Measurements from ENCODE around the gene SETBP1. TPM values are rescaled to one million over a fixed set of nuclear protein-coding genes. Genes with fewer than 3 reads are reported as not detected.

The SETBP1 gene
- total RNA-seq, 1 donor = 22.8 TPM

DNA sequence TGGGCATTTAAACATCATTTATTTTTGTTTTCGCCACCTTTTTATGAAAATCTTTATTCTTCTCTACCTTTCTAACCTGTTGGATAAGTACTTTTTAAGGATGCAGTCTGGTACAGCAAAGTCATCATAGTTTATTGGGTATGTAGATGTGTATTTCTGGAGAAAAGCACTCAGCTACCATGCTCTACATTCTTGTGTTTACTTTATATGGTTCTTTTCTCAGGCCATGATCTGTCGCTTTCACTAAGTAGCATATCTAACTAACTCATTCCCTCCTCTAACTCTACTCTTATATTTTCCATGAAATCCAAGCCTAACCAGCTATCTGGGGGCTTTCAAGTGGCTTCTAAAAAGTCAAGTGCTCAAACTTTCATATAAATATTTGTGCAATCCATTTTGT is 25.3 kb upstream of the SETBP1 start:
- H3K36me3 ChIP-seq (ENCODE audit: insufficient read depth, low read length) = no peaks in the 10 kb centered on the region
- no peak overlapping the region for H3K4me3 ChIP-seq (ENCODE audit: insufficient read depth, low read length)
- H3K27me3 ChIP-seq (ENCODE audit: insufficient read depth, low read length) = no peaks in the 10 kb centered on the region
- TF ChIP-seq, protein P1, sequence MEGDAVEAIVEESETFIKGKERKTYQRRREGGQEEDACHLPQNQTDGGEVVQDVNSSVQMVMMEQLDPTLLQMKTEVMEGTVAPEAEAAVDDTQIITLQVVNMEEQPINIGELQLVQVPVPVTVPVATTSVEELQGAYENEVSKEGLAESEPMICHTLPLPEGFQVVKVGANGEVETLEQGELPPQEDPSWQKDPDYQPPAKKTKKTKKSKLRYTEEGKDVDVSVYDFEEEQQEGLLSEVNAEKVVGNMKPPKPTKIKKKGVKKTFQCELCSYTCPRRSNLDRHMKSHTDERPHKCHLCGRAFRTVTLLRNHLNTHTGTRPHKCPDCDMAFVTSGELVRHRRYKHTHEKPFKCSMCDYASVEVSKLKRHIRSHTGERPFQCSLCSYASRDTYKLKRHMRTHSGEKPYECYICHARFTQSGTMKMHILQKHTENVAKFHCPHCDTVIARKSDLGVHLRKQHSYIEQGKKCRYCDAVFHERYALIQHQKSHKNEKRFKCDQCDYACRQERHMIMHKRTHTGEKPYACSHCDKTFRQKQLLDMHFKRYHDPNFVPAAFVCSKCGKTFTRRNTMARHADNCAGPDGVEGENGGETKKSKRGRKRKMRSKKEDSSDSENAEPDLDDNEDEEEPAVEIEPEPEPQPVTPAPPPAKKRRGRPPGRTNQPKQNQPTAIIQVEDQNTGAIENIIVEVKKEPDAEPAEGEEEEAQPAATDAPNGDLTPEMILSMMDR (IDR thresholded peaks at IDR 0.05; ENCODE audit: extremely low read depth, low read depth, low read length) = no peak
- no peak overlapping the region for H2AFZ ChIP-seq (ENCODE audit: low read length)
- H3K27ac ChIP-seq (ENCODE audit: low read depth, low read length) = no peak overlapping the region
- no peaks in the 10 kb centered on the region for H3K79me2 ChIP-seq (ENCODE audit: insufficient read depth, low read length)
- H3K9me3 ChIP-seq (ENCODE audit: low read depth, low read length) = no peaks in the 10 kb centered on the region
- peak; percentile 41 for DNase-seq (ENCODE audit: insufficient read length, low spot score, missing footprints)
- H4K20me1 ChIP-seq (ENCODE audit: insufficient read depth, low read length) = no peaks in the 10 kb centered on the region
- H3K4me2 ChIP-seq (ENCODE audit: insufficient read depth, low read length) = no peak overlapping the region
- peaks cover 25% of the 10 kb centered on the region for H3K4me1 ChIP-seq (ENCODE audit: insufficient read depth, low read length)

DNA sequence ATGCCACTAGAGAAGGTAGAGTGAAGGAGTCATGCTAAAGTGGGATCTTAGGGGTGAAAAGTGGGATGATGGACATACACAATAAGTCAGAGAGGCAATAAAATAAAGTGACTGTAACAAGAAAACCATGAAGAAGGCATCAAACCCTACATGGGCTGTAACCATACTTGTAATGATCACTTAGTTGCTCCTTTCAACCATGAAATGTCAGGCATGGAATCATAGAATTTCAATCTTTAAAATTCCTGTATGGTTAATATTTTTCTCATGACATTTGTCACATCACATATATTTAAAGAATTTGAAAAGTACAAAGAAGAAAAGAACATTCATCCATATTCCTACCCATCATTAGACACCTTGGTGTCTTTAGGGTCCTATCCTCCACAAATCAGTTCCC is 20.9 kb upstream of the SETBP1 start:
- Histone ChIP-seq H4K20me1 (ENCODE audit: insufficient read depth, low read length) (no peaks in the 10 kb centered on the region), H3K27ac (ENCODE audit: low read depth, low read length) (no peak overlapping the region), H3K4me3 (ENCODE audit: insufficient read depth, low read length) (no peak overlapping the region), H3K36me3 (ENCODE audit: insufficient read depth, low read length) (no peaks in the 10 kb centered on the region), H3K4me2 (ENCODE audit: insufficient read depth, low read length) (no peak overlapping the region), H3K27me3 (ENCODE audit: insufficient read depth, low read length) (no peaks in the 10 kb centered on the region), H2AFZ (ENCODE audit: low read length) (no peak overlapping the region), H3K79me2 (ENCODE audit: insufficient read depth, low read length) (no peaks in the 10 kb centered on the region), H3K9me3 (ENCODE audit: low read depth, low read length) (no peaks in the 10 kb centered on the region), H3K4me1 (ENCODE audit: insufficient read depth, low read length) (peaks cover 2% of the 10 kb centered on the region)
- no peak for DNase-seq (ENCODE audit: insufficient read length, low spot score, missing footprints)
- TF ChIP-seq, protein P1 (IDR thresholded peaks at IDR 0.05; ENCODE audit: extremely low read depth, low read depth, low read length) = no peak

DNA sequence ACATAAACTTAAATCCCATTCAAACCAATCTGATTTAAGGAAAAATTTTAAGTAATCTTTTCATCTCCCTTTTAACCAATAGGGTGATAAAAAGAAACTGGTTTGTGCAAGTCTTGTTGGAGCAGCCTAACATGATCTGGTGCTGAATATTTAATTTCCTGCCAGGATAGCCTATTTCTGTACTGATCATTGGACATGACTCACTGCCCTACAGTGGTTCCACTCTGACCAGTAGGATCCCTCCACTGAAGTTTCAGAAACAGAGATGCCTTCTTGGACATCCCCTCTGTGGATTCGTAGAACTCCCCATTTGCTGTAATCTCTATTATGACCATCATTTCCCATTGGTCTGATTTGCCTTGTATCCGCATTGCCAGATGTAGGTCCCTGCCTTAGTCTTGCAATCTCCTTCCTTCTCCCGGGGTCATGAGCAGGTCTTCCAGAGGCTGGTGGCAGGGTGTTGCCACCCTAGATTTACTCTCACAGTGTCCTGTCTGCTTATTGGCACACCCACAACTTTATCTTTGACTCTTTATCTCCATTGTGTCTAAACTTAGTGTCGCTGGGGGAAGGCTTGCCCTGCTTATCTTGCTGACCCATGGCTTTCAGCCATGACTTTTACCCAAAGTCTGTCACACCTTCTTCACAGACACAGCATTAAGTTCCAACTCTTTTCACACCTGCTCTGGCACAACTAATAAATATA is 12.3 kb upstream of the SETBP1 start:
- H2AFZ ChIP-seq (ENCODE audit: low read length) = no peak overlapping the region
- H3K4me2 ChIP-seq (ENCODE audit: insufficient read depth, low read length) = no peak overlapping the region
- no peaks in the 10 kb centered on the region for H4K20me1 ChIP-seq (ENCODE audit: insufficient read depth, low read length)
- H3K4me1 ChIP-seq (ENCODE audit: insufficient read depth, low read length) = no peaks in the 10 kb centered on the region
- TF ChIP-seq, protein P1 (IDR thresholded peaks at IDR 0.05; ENCODE audit: extremely low read depth, low read depth, low read length) = no peak
- no peaks in the 10 kb centered on the region for H3K36me3 ChIP-seq (ENCODE audit: insufficient read depth, low read length)
- H3K27ac ChIP-seq (ENCODE audit: low read depth, low read length) = no peak overlapping the region
- no peaks in the 10 kb centered on the region for H3K27me3 ChIP-seq (ENCODE audit: insufficient read depth, low read length)
- no peaks in the 10 kb centered on the region for H3K9me3 ChIP-seq (ENCODE audit: low read depth, low read length)
- DNase-seq (ENCODE audit: insufficient read length, low spot score, missing footprints) = no peak
- no peak overlapping the region for H3K4me3 ChIP-seq (ENCODE audit: insufficient read depth, low read length)
- H3K79me2 ChIP-seq (ENCODE audit: insufficient read depth, low read length) = no peaks in the 10 kb centered on the region

DNA sequence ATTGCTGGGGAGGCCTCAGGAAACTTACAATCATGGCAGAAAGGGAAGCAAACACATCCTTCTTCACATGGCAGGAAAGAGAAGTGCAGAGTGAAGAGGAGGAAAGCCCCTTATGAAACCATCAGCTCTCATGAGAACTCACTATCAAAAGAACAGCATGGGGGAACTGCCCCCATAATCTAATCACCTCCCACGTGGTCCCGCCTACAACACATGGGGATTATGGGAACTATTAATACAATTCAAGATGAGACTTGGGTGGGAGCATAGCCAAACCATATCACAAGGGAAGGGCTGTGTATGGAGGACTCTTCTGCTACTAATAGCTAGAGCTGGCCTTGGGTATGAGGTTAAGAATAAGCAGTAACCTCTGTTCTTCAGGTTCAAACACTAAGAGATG is 8.8 kb upstream of the SETBP1 start:
- TF ChIP-seq, protein P1 (IDR thresholded peaks at IDR 0.05; ENCODE audit: extremely low read depth, low read depth, low read length) = no peak
- no peaks in the 10 kb centered on the region for H3K36me3 ChIP-seq (ENCODE audit: insufficient read depth, low read length)
- no peaks in the 10 kb centered on the region for H3K9me3 ChIP-seq (ENCODE audit: low read depth, low read length)
- H3K27me3 ChIP-seq (ENCODE audit: insufficient read depth, low read length) = no peaks in the 10 kb centered on the region
- no peaks in the 10 kb centered on the region for H3K79me2 ChIP-seq (ENCODE audit: insufficient read depth, low read length)
- no peak overlapping the region for H3K27ac ChIP-seq (ENCODE audit: low read depth, low read length)
- H3K4me2 ChIP-seq (ENCODE audit: insufficient read depth, low read length) = no peak overlapping the region
- no peaks in the 10 kb centered on the region for H3K4me1 ChIP-seq (ENCODE audit: insufficient read depth, low read length)
- H4K20me1 ChIP-seq (ENCODE audit: insufficient read depth, low read length) = no peaks in the 10 kb centered on the region
- no peak for DNase-seq (ENCODE audit: insufficient read length, low spot score, missing footprints)
- H3K4me3 ChIP-seq (ENCODE audit: insufficient read depth, low read length) = no peak overlapping the region
- H2AFZ ChIP-seq (ENCODE audit: low read length) = no peak overlapping the region

All from osteoblast (primary cell).